T-helper 2 cell treated with Interferon-gamma antibody and Interleukin-4, amounts not matched to agents 100 ng/mL and 5 ng/mL, for 36 hours (primary cell): ENCODE results near the gene SIGLEC8. TPM values are rescaled to one million over a fixed set of nuclear protein-coding genes. Genes with fewer than 3 reads are reported as not detected.
"Not testable (repeated sequence)": the region's sequence is repeated elsewhere in the genome, so short reads cannot be mapped to it uniquely, and the experiment has no call there.

ENCODE experiments used
- intact Hi-C: fragments of 100-400 bp; cut with micrococcal nuclease; formaldehyde crosslinking; loops from one replicate; pipeline ENCODE4 v1.15.1; 2023
- total RNA-seq: library from RNA; stranded (reverse); gene quantifications from 2 replicates; pipeline ENCODE4 v1.2.3, GENCODE V29; 2022

The SIGLEC8 gene
- total RNA-seq: not detected in 2 replicates

GRCh38 chr19:51458051-51458645 lies at the start of gene SIGLEC8:
Gene SIGLEC8, minus strand, starts transcription at chr19:51458454. Its CDS starts 67 bp downstream, at chr19:51458387.
- intact Hi-C loops: no loop called here

GRCh38 chr19:51507640-51508058 lies 49.4 kb upstream of the SIGLEC8 start:
- intact Hi-C loops: no loop called here

DNA sequence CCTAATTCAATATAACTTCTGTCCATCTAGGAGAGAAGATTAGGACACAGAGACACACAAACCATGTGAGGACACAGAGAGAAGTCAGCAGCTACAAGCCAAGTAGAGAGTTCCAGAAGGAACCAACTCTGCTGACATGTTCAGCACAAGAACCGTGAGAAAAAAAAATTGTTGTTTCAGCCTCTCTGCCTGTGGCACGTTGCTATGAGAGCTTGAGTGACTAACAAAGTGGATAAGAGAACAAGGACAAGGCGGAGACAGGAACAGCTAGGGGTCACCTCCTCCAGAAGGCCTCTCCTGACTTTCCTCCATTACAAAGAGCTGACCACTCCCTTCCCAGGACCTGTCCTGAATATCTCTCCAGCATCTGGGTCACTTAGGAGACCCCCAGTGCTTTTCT lies 48.9 kb upstream of the SIGLEC8 start:
- intact Hi-C loops: no loop called here

DNA sequence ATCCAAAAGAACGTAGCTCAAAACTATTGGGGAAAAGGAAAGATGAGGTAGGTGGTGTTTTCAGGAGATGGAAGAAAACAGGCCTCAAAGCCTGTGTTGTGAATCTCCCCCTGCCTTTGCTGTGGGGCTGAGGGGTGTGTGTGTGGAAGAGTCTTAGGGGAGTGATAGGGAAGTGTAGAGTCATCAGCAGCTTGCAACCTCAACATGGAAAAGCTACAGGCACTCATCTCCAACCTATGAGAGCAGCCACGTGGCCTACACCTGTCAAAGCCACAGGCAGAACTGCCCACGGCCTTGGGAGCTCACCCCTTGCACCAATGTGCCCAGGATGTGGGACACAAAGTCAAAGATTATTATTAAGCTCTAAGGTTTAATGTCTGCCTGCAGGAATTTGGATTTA lies 47.6 kb upstream of the SIGLEC8 start:
- intact Hi-C loops: no loop called here

GRCh38 chr19:51503896-51504295 lies 45.6 kb upstream of the SIGLEC8 start:
- intact Hi-C loops: no loop called here

GRCh38 chr19:51503286-51503817 lies 45.1 kb upstream of the SIGLEC8 start:
- intact Hi-C loops: no loop called here

DNA sequence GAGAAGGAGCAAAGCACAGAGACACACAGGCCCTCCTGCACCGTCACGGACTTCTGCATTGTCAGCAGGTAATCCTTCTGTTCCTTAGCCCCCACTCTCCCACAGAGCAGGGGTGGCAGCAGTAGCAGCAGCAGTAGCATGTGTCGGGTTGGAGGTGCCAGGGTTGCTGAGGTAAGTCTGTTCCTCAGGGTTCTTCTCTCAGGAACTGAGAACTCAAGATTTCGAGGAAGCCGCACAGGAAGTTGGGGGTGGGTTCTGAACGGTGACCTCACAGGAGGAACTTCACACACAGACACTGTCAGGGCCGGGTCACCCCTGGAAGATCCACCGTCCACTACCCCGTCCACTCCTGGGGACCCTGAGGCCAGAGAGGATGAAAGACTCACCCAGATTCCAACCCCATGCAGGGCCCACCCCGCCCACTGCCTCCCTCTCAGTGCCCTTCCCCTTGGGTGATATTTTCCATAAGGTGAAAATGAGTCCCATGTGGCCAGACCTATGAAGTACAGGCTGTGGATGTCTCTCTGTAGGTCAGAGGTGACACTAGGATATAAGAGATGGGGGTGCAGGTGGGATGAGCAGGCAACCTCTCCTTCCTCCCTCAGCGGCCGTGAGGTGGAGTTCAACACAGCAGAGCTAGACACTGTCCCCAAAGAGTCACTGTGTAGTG lies 43.5 kb upstream of the SIGLEC8 start, which contains the start of gene SIGLEC12:
SIGLEC12 (minus strand) TSS at position 207 of the 670 bp plus-strand sequence; CDS start at position 140, 67 bp downstream.
- intact Hi-C loops: no loop called here

GRCh38 chr19:51500931-51501330 lies 42.7 kb upstream of the SIGLEC8 start:
- intact Hi-C loops: not testable (repeated sequence)

- intact Hi-C loops: no loop called here
Measured at GRCh38 chr19:51497666-51498065, 39.4 kb upstream of the SIGLEC8 start.

- intact Hi-C loops: no loop called here
Measured at GRCh38 chr19:51493776-51494175, 35.5 kb upstream of the SIGLEC8 start.

DNA sequence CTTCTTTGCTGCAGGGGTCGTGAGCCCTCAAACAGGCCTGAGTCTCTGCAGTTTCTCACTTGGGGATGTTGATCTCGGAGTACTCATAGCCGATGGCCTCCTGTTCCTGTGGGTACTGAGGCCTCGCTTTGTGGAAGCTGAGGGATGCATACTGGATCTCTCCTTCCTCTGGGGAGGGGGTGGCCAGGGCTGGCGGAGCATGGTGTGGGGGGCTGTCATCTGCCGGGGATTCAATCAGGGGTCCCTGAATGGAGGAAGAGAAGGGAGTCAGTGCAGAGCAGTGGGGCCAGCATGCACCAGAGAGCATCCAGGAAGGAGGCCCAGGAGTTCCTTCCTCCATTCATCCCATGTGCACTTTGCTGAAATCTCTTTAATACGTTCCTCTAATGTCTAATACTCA lies 33.3 kb upstream of the SIGLEC8 start:
- intact Hi-C loops: no loop called here

DNA sequence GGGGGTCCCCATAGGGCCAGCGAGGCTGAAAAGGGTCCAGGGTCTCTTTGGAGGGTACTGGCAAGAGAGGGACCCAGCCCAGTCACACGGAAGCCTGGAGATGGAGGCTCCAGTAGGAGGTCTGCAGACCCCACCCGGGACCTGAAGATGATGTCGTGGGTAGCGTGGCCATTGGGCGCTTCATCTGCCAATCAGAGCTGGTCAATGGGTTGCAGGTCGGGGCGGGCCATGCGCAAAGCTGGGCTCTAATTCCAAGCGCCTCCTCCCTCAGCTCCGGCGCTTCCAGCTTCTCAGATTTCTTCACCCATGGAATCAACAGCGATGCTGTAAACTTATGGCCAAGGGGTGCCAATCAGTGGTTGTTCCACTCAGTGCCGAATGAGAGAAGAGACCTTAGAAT lies 32.4 kb upstream of the SIGLEC8 start:
- intact Hi-C loops: no loop called here

- intact Hi-C loops: no loop called here
Measured at GRCh38 chr19:51489113-51489512, 30.9 kb upstream of the SIGLEC8 start.

- intact Hi-C loops: no loop called here
Measured at GRCh38 chr19:51488491-51488890, 30.2 kb upstream of the SIGLEC8 start.

- intact Hi-C loops: no loop called here
Measured at GRCh38 chr19:51485960-51486660, 27.9 kb upstream of the SIGLEC8 start.

DNA sequence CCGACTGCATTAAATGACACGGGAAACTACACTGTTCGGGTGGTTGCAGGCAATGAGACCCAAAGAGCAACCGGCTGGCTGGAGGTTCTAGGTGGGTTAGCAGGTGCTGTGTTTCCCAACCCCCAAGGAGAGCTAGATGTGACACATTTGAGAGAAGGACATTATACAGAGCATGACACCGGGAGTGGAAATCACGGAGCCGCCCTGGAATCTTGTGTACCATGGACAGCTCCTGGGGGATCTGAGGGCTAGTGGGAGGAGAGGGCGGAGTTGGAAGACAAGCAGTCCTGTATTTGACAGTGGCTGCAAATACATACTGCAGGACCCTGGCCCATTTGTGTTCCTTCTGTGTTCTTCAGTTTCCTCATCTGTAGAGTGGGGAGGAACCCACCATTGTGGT lies 22.3 kb upstream of the SIGLEC8 start:
- intact Hi-C loops: no loop called here

DNA sequence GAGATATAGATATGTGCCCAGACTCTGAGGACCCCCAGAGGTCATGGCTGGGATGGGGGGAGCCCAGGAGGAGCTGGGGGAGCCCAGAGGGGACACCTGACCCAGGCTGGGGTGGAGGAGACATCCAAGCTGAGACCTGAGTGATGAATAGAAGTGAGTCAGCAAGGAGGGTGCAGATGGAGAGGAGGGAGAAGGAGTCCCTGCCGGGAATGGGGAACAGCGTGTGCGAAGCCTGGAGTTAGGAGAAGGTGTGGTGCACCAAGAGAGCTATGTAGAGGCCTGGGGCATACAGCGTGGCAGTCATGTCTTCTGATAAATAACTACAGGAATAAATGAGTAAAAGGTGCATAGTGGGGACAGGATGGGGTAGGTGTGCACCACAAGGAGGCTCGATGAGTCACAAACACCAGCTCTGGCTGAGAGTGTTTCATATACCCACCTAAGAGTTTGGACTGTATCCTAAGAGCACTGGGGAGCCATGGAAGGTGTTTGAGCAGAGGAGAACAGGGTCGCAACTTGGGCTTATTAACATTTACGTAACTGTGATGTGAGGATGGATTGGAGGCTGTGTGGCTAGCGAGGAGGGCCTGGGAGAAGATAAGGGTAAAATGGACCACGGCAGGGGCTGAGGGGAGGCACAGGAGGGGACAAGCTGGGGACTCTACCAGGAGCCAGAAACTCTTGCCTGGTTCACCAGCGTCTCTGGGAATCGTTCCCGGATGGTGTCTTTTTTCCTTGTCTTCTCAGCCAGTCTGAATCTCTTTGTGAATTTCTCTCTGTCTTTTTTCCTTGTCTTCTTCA lies 21.5 kb upstream of the SIGLEC8 start:
- intact Hi-C loops: no loop called here

GRCh38 chr19:51478381-51479234 lies 20.4 kb upstream of the SIGLEC8 start, which contains the start of gene CEACAM18:
Gene CEACAM18, plus strand, starts transcription at chr19:51478539.
- intact Hi-C loops: no loop called here

DNA sequence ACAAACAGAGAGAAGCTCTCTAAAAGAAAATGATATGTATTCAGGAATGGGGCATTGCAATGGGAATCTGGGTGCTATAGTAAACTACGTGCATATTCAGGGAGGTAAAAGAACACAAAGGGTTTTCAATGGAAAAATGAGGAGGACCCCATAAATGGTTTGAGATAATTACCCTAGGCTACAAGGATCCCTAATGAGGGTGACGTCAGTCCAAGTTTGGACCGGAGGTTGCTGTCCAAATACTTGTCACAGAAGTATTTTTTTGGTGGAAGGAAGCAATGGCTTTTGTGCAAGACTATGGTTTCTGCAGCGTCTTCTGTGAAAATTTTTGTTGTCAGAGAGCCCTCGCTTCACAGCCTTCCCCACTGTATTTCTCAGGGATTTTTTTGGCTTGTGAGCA lies 19.1 kb upstream of the SIGLEC8 start:
- intact Hi-C loops: no loop called here

- intact Hi-C loops: no loop called here
Measured at GRCh38 chr19:51476164-51476563, 17.9 kb upstream of the SIGLEC8 start.
